HG03175 (cell line): ENCODE measurements around the gene FAM98B.
A peak's percentile ranks its signal among the peaks of the same experiment; 100 is the strongest.
"Not testable (repeated sequence)": the region's sequence is repeated elsewhere in the genome, so short reads cannot be mapped to it uniquely, and the experiment has no call there.

Experiments
- ATAC-seq: cut with Tn5 transposase; IDR thresholded peaks from one replicate; pipeline ENCODE4 v1.9.1; 2021; ENCODE audit warnings: mild to moderate bottlenecking, moderate library complexity; ENCODE audit not compliant: unreplicated experiment

Gene FAM98B

GRCh38 chr15:38453971-38454695 lies at the start of gene FAM98B:
Gene FAM98B, plus strand, starts transcription at chr15:38454127. Its CDS starts 35 bp downstream, at chr15:38454162.
- peak; percentile 93 for ATAC-seq

- ATAC-seq: no peak
Observed at GRCh38 chr15:38406436-38406835, 47.5 kb upstream of the FAM98B start.

- ATAC-seq: no peak
Observed at GRCh38 chr15:38408576-38408975, 45.4 kb upstream of the FAM98B start.

- ATAC-seq: no peak
Observed at GRCh38 chr15:38411902-38412301, 42.0 kb upstream of the FAM98B start.

GRCh38 chr15:38412466-38412865 lies 41.5 kb upstream of the FAM98B start:
- no peak for ATAC-seq

GRCh38 chr15:38414357-38414756 lies 39.6 kb upstream of the FAM98B start:
- no peak for ATAC-seq

GRCh38 chr15:38421069-38421690 lies 32.7 kb upstream of the FAM98B start:
- no peak for ATAC-seq

- ATAC-seq: peak; percentile 66
Observed at GRCh38 chr15:38424101-38424552, 29.8 kb upstream of the FAM98B start.

GRCh38 chr15:38425269-38425668 lies 28.7 kb upstream of the FAM98B start:
- ATAC-seq: no peak

- no peak for ATAC-seq
Observed at GRCh38 chr15:38427380-38427779, 26.5 kb upstream of the FAM98B start.

- no peak for ATAC-seq
Observed at GRCh38 chr15:38430106-38430760, 23.7 kb upstream of the FAM98B start.

GRCh38 chr15:38436993-38437392 lies 16.9 kb upstream of the FAM98B start:
- no peak for ATAC-seq

GRCh38 chr15:38437603-38438002 lies 16.3 kb upstream of the FAM98B start:
- not testable (repeated sequence) for ATAC-seq

- no peak for ATAC-seq
Observed at GRCh38 chr15:38438031-38438986, 15.6 kb upstream of the FAM98B start.

GRCh38 chr15:38440353-38441129 lies 13.4 kb upstream of the FAM98B start:
- peak; percentile 85 for ATAC-seq

GRCh38 chr15:38441130-38441519 lies 12.8 kb upstream of the FAM98B start:
- ATAC-seq: no peak

- ATAC-seq: peak; percentile 10
Observed at GRCh38 chr15:38454696-38455090, 766 bp downstream of the FAM98B start.

- no peak for ATAC-seq
Observed at GRCh38 chr15:38455092-38455491, 1.2 kb downstream of the FAM98B start.

GRCh38 chr15:38458646-38459045 lies 4.7 kb downstream of the FAM98B start:
- no peak for ATAC-seq

GRCh38 chr15:38459480-38459879 lies 5.6 kb downstream of the FAM98B start:
- ATAC-seq: no peak
